IPS-20b (cell line): ENCODE results near the gene HPCAL1.

Experiments
- H3K27ac ChIP-seq: one replicate; pipeline ENCODE4 v1.5.1; 2013; ENCODE audit warnings: low read length
- H3K27me3 ChIP-seq: 2 replicates; pipeline ENCODE4 v1.6.1; 2013; ENCODE audit warnings: mild to moderate bottlenecking, low read length, inconsistent platforms; ENCODE audit not compliant: insufficient read depth
- H3K36me3 ChIP-seq: 2 replicates; pipeline ENCODE4 v1.6.1; 2013; ENCODE audit warnings: low read depth, mild to moderate bottlenecking, inconsistent platforms, low read length, moderate library complexity; ENCODE audit not compliant: insufficient read depth
- H3K4me1 ChIP-seq: 2 replicates; pipeline ENCODE4 v1.6.1; 2013; ENCODE audit warnings: mild to moderate bottlenecking, control low read depth, inconsistent platforms, low read length, moderate library complexity; ENCODE audit not compliant: insufficient read depth
- H3K4me3 ChIP-seq: 2 replicates; pipeline ENCODE4 v1.5.1; 2013; ENCODE audit warnings: mild to moderate bottlenecking, low read length, inconsistent platforms
- H3K9ac ChIP-seq: 2 replicates; pipeline ENCODE4 v1.6.1; 2013; ENCODE audit warnings: low read depth, mild to moderate bottlenecking, inconsistent platforms, low read length, moderate library complexity
- H3K9me3 ChIP-seq: 2 replicates; pipeline ENCODE4 v1.6.1; 2013; ENCODE audit warnings: mild to moderate bottlenecking, low read depth, low read length, inconsistent platforms; ENCODE audit not compliant: insufficient read depth

The HPCAL1 gene

DNA sequence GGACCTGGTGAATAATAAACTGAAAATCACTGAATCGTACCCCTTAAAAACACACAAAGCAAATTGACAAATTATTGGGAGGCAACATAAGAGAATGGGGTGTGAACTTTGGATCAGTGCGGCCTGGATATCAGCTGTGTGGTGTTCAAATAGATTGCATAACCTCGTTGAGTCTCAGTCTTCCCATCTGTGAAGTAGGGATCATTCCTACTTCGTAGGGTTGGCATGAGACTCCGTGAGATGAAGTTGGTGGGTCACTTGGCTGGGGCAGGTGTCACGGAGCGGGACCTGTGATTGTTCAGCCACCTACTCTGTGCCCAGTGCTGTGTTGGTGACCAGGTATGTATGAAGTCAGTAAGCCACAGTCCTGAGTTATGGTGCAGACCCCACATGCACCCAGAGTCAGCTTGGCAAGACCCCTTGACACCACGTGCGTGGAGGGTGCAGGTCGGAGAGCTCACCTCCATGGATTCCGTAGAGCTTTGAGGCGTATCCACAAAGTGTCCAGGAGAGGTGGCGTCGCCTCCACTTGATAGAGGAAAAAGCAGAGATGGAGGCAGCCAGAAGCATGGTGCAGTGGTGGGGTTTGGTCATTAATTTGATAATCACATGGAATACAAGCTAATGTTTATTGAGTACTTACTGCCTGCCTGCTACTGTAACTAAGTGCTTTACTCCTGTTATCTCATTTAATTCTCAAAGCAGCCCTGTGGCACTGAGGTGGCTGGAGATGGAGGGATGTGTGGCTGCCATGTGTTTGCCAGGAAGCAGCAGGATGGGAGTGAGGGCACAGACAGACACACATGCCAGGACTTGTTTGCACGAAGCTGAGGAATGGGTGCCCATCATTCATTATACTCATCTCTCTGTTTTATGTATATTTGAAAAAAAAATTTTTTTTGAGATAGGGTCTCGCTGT is 35.8 kb downstream of the HPCAL1 start:
- H3K27ac ChIP-seq: no peak overlapping the region
- H3K9ac ChIP-seq: no peak overlapping the region
- H3K36me3 ChIP-seq: no peaks in the 10 kb centered on the region
- no peaks in the 10 kb centered on the region; the same call in 1 of the 2 replicates for H3K4me1 ChIP-seq
- H3K27me3 ChIP-seq: no peaks in the 10 kb centered on the region
- no peak overlapping the region for H3K4me3 ChIP-seq
- H3K9me3 ChIP-seq: 0 out of 2 replicates have a peak, but pooled peaks cover 7% of the 10 kb centered on the region

DNA sequence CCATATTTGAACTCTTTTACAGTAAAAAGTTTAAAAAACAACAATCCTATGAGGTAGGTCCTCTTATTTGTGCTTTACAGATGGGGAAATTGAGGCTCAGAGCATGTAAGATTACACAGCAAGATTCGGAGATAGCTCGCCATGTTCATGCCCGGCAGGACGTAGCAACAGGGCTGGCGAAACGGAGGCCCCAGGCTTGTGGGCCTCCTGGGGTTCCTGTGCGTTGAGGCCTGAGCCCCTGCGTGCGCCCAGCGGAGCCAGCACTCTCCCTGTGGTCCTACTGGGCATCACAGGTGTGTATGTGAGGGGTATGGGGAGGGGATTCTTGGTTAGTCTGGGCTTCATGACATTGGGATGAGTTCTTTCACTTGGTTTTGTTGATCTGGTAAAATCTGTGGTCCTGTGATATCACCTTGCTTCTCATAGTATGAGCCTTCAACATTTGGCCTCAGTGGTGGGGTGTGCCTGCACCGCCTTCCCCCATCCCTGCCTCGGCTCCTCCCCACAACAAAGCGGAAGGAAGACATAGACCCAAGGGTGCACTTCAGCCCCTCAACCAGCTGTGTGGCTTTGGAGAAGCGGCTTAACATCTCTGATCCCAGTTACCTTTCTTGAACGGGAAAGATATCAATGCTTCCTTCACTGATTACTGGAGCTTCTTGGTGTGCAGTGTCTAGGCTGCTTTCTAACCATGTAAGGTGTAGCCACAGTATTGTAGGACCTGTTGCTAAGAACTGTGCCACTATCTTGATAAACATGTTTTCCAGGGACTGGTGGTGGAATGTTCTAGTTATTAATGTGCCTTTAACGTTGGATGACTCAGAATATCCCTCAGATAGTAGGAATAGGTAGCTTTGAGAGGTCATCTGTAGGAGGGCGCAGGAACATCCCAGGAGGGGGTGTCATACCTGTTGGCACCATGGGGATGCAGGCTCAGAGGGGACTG is 37.2 kb downstream of the HPCAL1 start:
- no peaks in the 10 kb centered on the region for H3K4me1 ChIP-seq
- no peak overlapping the region for H3K9ac ChIP-seq
- 0 out of 2 replicates have a peak, but pooled peaks cover 5% of the 10 kb centered on the region for H3K9me3 ChIP-seq
- no peak overlapping the region for H3K4me3 ChIP-seq
- no peak overlapping the region for H3K27ac ChIP-seq
- H3K27me3 ChIP-seq: no peaks in the 10 kb centered on the region
- H3K36me3 ChIP-seq: no peaks in the 10 kb centered on the region

DNA sequence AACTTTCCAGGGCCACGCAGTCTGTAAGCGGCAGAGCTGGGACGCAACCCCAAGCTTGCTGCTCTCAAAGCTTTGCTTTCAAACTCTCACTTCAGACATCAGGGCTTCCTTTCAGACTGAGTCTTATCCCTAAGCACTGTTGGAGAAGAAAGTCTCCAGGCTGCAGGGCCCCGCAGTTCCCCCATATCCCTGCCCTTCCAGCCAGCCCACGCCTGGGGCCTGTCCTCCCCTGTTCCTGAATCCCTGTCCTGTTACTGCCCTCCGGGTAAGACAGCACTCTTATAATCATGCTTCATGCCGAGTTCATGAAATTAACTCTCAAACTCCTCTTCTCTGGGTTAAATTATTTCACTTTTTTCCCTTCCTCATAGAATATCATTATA is 37.9 kb downstream of the HPCAL1 start:
- H3K9me3 ChIP-seq: no peaks in the 10 kb centered on the region
- H3K9ac ChIP-seq: no peak overlapping the region
- H3K36me3 ChIP-seq: no peaks in the 10 kb centered on the region
- no peaks in the 10 kb centered on the region for H3K4me1 ChIP-seq
- H3K4me3 ChIP-seq: no peak overlapping the region
- no peak overlapping the region for H3K27ac ChIP-seq
- no peaks in the 10 kb centered on the region for H3K27me3 ChIP-seq

DNA sequence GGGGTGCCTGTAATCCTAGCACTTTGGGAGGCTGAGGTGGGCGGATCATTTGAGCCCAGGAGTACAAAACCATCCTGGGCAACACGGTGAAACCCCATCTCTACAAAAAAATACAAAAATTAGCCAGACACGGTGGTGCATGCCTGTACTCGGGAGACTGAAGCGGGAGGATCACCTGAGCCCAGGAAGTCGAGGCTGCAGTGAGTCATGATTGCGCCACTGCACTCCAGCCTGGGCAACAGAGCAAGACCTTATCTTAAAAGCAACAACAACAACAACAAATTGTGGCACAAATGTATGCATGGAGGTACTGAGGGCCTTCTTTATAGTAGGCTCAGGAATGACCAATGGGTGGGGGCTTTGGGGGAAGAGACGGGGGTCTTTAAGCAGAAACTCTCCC is 38.5 kb downstream of the HPCAL1 start:
- Histone ChIP-seq H3K4me1 (peaks cover under 1% of the 10 kb centered on the region; the same call in 1 of the 2 replicates), H3K27ac (no peak overlapping the region), H3K4me3 (no peak overlapping the region), H3K27me3 (no peaks in the 10 kb centered on the region), H3K9ac (no peak overlapping the region), H3K36me3 (no peaks in the 10 kb centered on the region), H3K9me3 (no peaks in the 10 kb centered on the region)

DNA sequence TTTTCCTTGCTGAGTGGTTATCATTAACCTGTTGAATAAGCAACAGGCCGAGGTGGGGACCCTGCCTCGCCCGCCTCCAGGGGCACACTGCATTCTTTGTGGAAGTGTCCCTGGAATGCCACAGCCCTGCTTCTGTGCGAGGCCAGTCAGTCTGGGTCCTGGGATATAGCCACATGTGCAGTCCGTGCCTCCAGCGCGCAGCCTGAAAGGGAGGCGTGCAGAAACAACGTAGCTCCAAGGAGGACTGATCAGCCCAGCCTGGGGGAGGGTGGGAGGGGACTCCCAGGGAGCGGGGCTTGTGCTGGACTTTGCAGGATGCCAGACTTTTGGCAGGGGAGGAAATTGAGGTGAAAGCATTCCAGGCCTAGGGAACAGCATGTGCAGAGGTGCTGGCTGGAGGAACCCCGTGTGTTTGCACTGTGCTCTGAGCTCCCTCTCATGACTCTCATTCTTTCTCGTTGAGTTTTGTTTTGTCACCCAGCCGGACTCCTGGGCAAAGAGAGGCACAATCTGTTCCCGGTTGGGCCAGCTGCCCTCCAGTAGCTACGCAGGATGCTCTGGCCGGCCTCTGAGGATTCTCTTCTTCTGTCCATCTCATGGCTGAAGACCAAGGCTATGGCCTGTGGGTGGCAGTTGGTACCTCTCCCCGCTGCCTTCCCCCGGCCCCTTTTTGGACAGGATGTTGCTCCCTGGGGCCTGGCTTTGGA is 39.7 kb downstream of the HPCAL1 start:
- Histone ChIP-seq H3K4me1 (peaks cover 5% of the 10 kb centered on the region), H3K9ac (no peak overlapping the region), H3K4me3 (no peak overlapping the region), H3K27me3 (no peaks in the 10 kb centered on the region), H3K9me3 (no peaks in the 10 kb centered on the region), H3K36me3 (no peaks in the 10 kb centered on the region), H3K27ac (no peak overlapping the region)

DNA sequence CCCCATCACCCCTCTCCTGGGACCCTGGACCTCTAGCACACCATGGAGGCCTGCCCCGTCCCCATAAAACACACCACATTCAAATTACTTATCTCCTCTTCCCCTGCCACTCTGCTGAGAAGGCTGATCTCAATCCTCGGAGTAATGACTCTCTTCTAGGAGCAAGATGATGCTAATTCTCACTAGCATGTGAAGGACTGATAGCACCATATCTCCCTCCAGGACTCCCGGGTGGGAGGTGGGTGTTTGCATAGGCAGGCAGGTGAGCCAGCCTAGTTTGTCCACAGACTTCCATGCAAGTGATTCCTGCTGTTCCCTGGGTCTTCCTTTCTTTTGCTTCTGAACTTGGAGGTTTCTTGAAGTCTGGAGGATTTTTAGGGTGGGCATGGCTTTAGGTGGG is 40.5 kb downstream of the HPCAL1 start:
- no peaks in the 10 kb centered on the region for H3K36me3 ChIP-seq
- H3K4me3 ChIP-seq: no peak overlapping the region
- no peaks in the 10 kb centered on the region for H3K27me3 ChIP-seq
- H3K27ac ChIP-seq: no peak overlapping the region
- no peak overlapping the region for H3K9ac ChIP-seq
- H3K9me3 ChIP-seq: no peaks in the 10 kb centered on the region
- H3K4me1 ChIP-seq: peaks cover 5% of the 10 kb centered on the region

DNA sequence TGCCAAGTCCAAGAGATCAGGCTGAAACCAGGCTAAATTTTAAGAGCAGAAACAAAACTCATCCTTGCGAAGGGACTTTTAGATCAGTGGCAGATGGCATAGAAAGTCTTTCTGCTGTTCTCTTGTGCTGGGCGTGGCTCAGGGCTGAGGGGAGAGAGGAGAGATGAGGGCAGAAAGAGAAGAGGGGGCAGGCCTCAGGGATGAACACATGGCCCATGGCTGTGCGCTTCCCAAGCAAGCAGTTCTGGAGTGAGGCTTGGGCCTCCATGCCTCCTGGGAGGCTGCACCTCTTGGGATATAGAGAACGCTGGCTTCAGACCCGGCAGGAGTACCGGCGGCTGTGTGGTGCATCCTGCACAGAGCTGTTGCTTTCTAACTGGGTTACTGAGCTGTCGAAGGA is 41.0 kb downstream of the HPCAL1 start:
- Histone ChIP-seq H3K4me3 (no peak overlapping the region), H3K27ac (no peak overlapping the region), H3K4me1 (peaks cover 5% of the 10 kb centered on the region), H3K9ac (no peak overlapping the region), H3K9me3 (no peaks in the 10 kb centered on the region), H3K27me3 (no peaks in the 10 kb centered on the region), H3K36me3 (no peaks in the 10 kb centered on the region)

DNA sequence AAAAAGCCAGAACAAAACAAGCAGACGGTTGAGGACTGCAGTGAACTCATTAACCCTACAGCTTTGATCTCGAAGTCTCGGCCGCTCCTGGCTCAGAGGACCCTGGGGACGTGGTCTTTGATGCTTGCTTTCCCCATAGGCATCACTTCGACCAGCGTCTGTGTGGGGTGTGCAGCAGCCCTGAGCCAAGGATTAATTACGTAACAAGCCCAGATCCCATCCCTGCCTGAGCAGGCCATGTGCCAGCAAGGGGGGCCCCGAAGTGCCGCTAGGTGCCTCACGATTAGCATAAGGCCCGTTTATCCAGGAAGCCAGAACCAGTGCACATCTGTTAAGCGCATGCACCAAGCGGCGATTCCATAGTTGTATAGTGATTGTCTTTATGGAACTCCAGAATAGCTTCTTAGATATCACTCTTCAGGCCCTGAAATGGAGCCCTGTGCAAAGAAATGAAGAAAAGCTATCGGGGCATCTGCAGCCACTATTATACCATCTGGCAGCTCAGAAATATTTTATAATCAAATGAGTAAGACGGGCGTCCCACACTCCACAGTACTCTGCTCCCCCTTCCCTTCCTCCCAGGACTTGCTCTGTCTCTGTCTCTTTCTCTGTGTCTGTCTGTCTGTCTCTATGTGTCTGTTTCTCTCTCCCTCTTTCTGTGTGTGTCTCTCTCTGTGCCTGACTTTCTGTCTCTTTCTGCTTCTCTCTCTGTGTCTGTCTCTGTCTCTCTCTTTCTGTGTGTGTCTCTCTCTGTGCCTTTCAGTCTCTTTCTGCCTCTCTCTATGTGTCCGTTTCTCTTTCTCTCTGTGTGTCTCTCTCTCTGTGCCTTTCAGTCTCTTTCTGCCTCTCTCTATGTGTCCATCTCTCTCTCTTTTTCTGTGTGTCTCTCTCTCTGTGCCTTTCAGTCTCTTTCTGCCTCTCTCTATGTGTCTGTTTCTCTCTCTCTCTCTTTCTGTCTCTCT is 41.7 kb downstream of the HPCAL1 start:
- Histone ChIP-seq H3K9me3 (no peaks in the 10 kb centered on the region), H3K9ac (no peak overlapping the region), H3K36me3 (no peaks in the 10 kb centered on the region), H3K4me3 (no peak overlapping the region), H3K4me1 (peaks cover 5% of the 10 kb centered on the region), H3K27me3 (no peaks in the 10 kb centered on the region), H3K27ac (no peak overlapping the region)

DNA sequence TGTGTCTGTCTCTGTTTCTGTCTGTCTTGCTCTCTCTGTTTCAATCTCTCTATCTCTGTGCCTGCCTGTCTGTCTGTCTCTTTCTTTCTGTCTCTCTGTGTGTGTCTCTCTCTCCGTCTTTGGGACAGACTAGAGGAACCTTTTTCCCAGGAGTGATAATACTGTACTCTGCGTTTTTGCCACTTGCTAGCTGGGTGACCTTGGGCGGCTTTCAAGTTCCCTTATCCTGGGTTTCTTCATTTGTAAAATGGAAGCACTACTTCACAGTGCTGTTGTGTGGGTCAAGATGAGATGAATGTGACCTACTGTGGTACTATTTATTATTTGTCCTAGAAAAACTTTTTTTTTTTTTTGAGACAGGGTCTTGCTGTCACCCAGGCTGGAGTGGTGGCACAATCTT is 42.4 kb downstream of the HPCAL1 start:
- no peak overlapping the region for H3K9ac ChIP-seq
- H3K4me1 ChIP-seq: peaks cover 5% of the 10 kb centered on the region
- no peak overlapping the region for H3K27ac ChIP-seq

DNA sequence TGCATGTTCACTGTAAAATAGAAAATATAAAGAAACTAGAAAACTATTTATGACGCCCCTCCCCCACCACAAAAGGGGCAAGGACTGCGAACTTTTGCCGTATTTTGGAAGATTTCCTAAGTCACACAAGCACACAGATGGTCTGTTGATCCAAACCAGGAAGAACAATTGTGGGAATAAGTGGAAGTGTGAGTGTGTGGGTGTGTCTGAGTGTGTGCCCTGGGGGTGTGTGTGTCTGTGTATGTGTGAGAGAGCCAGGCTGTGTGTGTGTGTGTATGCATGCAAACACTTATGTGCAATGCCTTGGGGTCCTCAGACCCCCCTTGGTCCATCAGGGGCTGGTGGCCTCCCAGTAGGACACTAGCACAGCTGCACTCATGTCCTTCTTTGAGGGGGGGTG is 43.1 kb downstream of the HPCAL1 start:
- no peak overlapping the region for H3K9ac ChIP-seq
- no peak overlapping the region for H3K4me3 ChIP-seq
- no peak overlapping the region for H3K27ac ChIP-seq
- no peaks in the 10 kb centered on the region for H3K36me3 ChIP-seq
- no peaks in the 10 kb centered on the region for H3K27me3 ChIP-seq
- H3K4me1 ChIP-seq: peaks cover 5% of the 10 kb centered on the region
- H3K9me3 ChIP-seq: no peaks in the 10 kb centered on the region

More for the DNA sequence above, 42.4 kb downstream of the HPCAL1 start:
- H3K27me3 ChIP-seq: no peaks in the 10 kb centered on the region
- H3K9me3 ChIP-seq: no peaks in the 10 kb centered on the region
- no peak overlapping the region for H3K4me3 ChIP-seq
- no peaks in the 10 kb centered on the region for H3K36me3 ChIP-seq
